ENCODE measurements around the gene SLC35C1. TPM values are rescaled to one million over a fixed set of nuclear protein-coding genes. Genes with fewer than 3 reads are reported as not detected.
A peak's percentile ranks its signal among the peaks of the same experiment; 100 is the strongest.

Gene SLC35C1
- total RNA-seq, 1 experiment from 2014 or later: 14.0 TPM

GRCh38 chr11:45811571-45812290 is 6.8 kb downstream of the SLC35C1 start:
- CTCF ChIA-PET: no interaction called here
- intact Hi-C loops (cut with micrococcal nuclease; ENCODE audit: unreplicated experiment): no loop called here
- Mint-ChIP-seq H3K4me3 (ENCODE audit: unreplicated experiment) (no peak overlapping the region), H3K27me3 (ENCODE audit: insufficient read depth, unreplicated experiment) (no peaks in the 10 kb centered on the region), H3K27ac (ENCODE audit: unreplicated experiment) (no peak overlapping the region), H3K9me3 (ENCODE audit: unreplicated experiment) (no peaks in the 10 kb centered on the region), H3K4me1 (ENCODE audit: low read depth, unreplicated experiment) (peaks cover 12% of the 10 kb centered on the region), H3K36me3 (ENCODE audit: insufficient read depth, unreplicated experiment) (peaks cover 7% of the 10 kb centered on the region)
- no peak for TF ChIP-seq CTCF (IDR thresholded peaks at IDR 0.05; ENCODE audit: insufficient read depth in 1 of 2, low read depth in 1 of 2, low read length in 1 of 2, severe bottlenecking in 1 of 2, unreplicated experiment in 1 of 2)
- Histone ChIP-seq H3K9me3 (no peaks in the 10 kb centered on the region), H3K36me3 (ENCODE audit: control insufficient read depth, insufficient read depth, low read length) (no peaks in the 10 kb centered on the region; the same call in 1 of the 2 replicates), H3K4me1 (peaks cover under 1% of the 10 kb centered on the region; the same call in 1 of the 2 replicates), H3K4me3 (ENCODE audit: low read depth, low read length) (no peak overlapping the region), H3K27me3 (replicated peaks; ENCODE audit: control insufficient read depth, insufficient read depth, low read length) (no peaks in the 10 kb centered on the region)
- POLR2A ChIA-PET: no interaction called here
- no peak for DNase-seq
- no TSS peak for BruUV-seq (replicated peaks)

- Histone ChIP-seq H3K4me1 (no peaks in the 10 kb centered on the region), H3K4me3 (ENCODE audit: low read depth, low read length) (no peak overlapping the region), H3K36me3 (ENCODE audit: control insufficient read depth, insufficient read depth, low read length) (no peaks in the 10 kb centered on the region; the same call in 1 of the 2 replicates), H3K27me3 (replicated peaks; ENCODE audit: control insufficient read depth, insufficient read depth, low read length) (no peaks in the 10 kb centered on the region), H3K9me3 (no peaks in the 10 kb centered on the region)
- H3K4me1 Mint-ChIP-seq (ENCODE audit: low read depth, unreplicated experiment): peaks cover 6% of the 10 kb centered on the region
- no peak overlapping the region for H3K4me3 Mint-ChIP-seq (ENCODE audit: unreplicated experiment)
- ChIA-PET CTCF (interaction anchor here (0.7 kb wide), 1 partner anchor 96 kb away, joined by 3 read pairs; no protein-coding TSS in a partner anchor), POLR2A (no interaction called here)
- no peaks in the 10 kb centered on the region for H3K9me3 Mint-ChIP-seq (ENCODE audit: unreplicated experiment)
- TF ChIP-seq CTCF (IDR thresholded peaks at IDR 0.05; ENCODE audit: insufficient read depth in 1 of 2, low read depth in 1 of 2, low read length in 1 of 2, severe bottlenecking in 1 of 2, unreplicated experiment in 1 of 2): no peak
- BruUV-seq (replicated peaks): no TSS peak
- H3K27ac Mint-ChIP-seq (ENCODE audit: unreplicated experiment): no peak overlapping the region
- DNase-seq: no peak
- H3K36me3 Mint-ChIP-seq (ENCODE audit: insufficient read depth, unreplicated experiment): peaks cover 7% of the 10 kb centered on the region
- intact Hi-C loops (cut with micrococcal nuclease; ENCODE audit: unreplicated experiment): no loop called here
- H3K27me3 Mint-ChIP-seq (ENCODE audit: insufficient read depth, unreplicated experiment): no peaks in the 10 kb centered on the region
These were observed 7.9 kb downstream of the SLC35C1 start for GRCh38 chr11:45812581-45813548.

- Mint-ChIP-seq H3K27ac (ENCODE audit: unreplicated experiment) (no peak overlapping the region), H3K9me3 (ENCODE audit: unreplicated experiment) (no peaks in the 10 kb centered on the region), H3K36me3 (ENCODE audit: insufficient read depth, unreplicated experiment) (peaks cover 7% of the 10 kb centered on the region), H3K4me1 (ENCODE audit: low read depth, unreplicated experiment) (peaks cover 13% of the 10 kb centered on the region), H3K27me3 (ENCODE audit: insufficient read depth, unreplicated experiment) (no peaks in the 10 kb centered on the region), H3K4me3 (ENCODE audit: unreplicated experiment) (no peak overlapping the region)
- POLR2A ChIA-PET: interaction anchor here (0.5 to 1.4 kb wide), 2 partner anchors 20 to 31 kb away, joined by 4 to 7 read pairs; no protein-coding TSS in a partner anchor
- CTCF ChIA-PET: interaction anchor here (0.6 to 2.1 kb wide), 6 partner anchors 8 to 161 kb away, joined by 3 to 14 read pairs (median 4); partner anchors contain the start of gene SLC35C1
- DNase-seq: peak; percentile 51 to 61
- Histone ChIP-seq H3K4me3 (ENCODE audit: low read depth, low read length) (no peak overlapping the region), H3K36me3 (ENCODE audit: control insufficient read depth, insufficient read depth, low read length) (no peaks in the 10 kb centered on the region; the same call in 1 of the 2 replicates), H3K27me3 (replicated peaks; ENCODE audit: control insufficient read depth, insufficient read depth, low read length) (no peaks in the 10 kb centered on the region), H3K4me1 (no peaks in the 10 kb centered on the region), H3K9me3 (no peaks in the 10 kb centered on the region)
- intact Hi-C loops (cut with micrococcal nuclease; ENCODE audit: unreplicated experiment): no loop called here
- TF ChIP-seq CTCF (IDR thresholded peaks at IDR 0.05; ENCODE audit: insufficient read depth in 1 of 2, low read depth in 1 of 2, low read length in 1 of 2, severe bottlenecking in 1 of 2, unreplicated experiment in 1 of 2): no peak
- BruUV-seq (replicated peaks): no TSS peak
These were observed 10.8 kb downstream of the SLC35C1 start for GRCh38 chr11:45815747-45816146.
